ENCODE results near the gene SLC2A5. TPM values are rescaled to one million over a fixed set of nuclear protein-coding genes. Genes with fewer than 3 reads are reported as not detected.

SLC2A5 gene
- total RNA-seq, result 5.8 and 6.7 TPM in 2 replicates

GRCh38 chr1:9069326-9070100, at the start of gene SLC2A5:
SLC2A5 (minus strand) TSS chr1:9069635; CDS start chr1:9069536, 99 bp downstream.

Other genes with a start within 250 kb of the SLC2A5 start
- gene ENO1, start 190.9 kb downstream of the SLC2A5 start, total RNA-seq, result 1,216 and 1,241 TPM in 2 replicates
- not detected in 2 replicates for gene CA6, start 123.8 kb downstream of the SLC2A5 start, total RNA-seq
- gene SLC2A7, start 43.2 kb downstream of the SLC2A5 start, total RNA-seq, result not detected in 2 replicates
- gene GPR157, start 59.5 kb upstream of the SLC2A5 start, total RNA-seq, result 1.1 and 1.6 TPM in 2 replicates
- gene H6PD, start 165.1 kb upstream of the SLC2A5 start, total RNA-seq, result 89.7 and 92.2 TPM in 2 replicates
- gene SPSB1, start 223.3 kb upstream of the SLC2A5 start, total RNA-seq, result 14.9 and 19.9 TPM in 2 replicates

Measured in cardiac ventricle fibroblast (primary cell).